ENCODE results near the gene IKZF3. TPM values are rescaled to one million over a fixed set of nuclear protein-coding genes. Genes with fewer than 3 reads are reported as not detected.

Gene IKZF3
- polyA plus RNA-seq, 1 of the 3 experiments (the other 2 are of a cell fraction) = not detected

DNA sequence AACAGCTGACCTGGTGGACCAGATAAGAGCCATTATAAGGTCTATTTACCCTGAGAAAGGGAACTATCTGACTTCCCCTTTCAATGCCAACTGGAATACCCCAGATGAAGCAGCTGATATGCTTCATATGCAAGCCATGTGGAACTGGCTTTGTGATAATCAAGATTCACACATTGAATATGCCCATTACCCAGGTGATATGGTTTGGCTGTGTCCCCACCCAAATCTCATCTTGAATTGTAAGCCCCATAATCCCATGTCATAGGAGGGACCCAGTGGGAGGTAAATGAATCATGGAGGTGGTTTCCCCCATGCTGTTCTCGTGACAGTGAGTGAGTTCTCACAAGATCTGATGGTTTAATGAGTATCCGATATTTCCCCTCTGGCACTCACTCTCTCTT is 42.1 kb downstream of the IKZF3 start:
- Histone ChIP-seq H3K27ac (ENCODE audit: low read depth in 2 of 2, low read length in 1 of 2) (no peak overlapping the region), H3K36me3 (replicated peaks in 1 of 2; ENCODE audit: control insufficient read depth in 1 of 2, insufficient read depth in 2 of 2, low read length in 1 of 2) (no peaks in the 10 kb centered on the region), H3K4me2 (no peak overlapping the region), H3K9me3 (no peaks in the 10 kb centered on the region), H3K79me2 (ENCODE audit: insufficient read depth) (no peaks in the 10 kb centered on the region), H3K9me2 (no peaks in the 10 kb centered on the region), H2AFZ (ENCODE audit: low read depth) (no peak overlapping the region), H3K27me3 (ENCODE audit: insufficient read depth) (no peaks in the 10 kb centered on the region; the same call in 1 of the 2 replicates), H3K4me3 (ENCODE audit: low read depth in 2 of 2, low read length in 1 of 2) (no peak overlapping the region), H4K20me1 (ENCODE audit: insufficient read depth) (no peaks in the 10 kb centered on the region), H3K9ac (no peak overlapping the region), H3K4me1 (ENCODE audit: control insufficient read depth in 1 of 2, insufficient read depth in 2 of 2, low read depth in 1 of 2, low read length in 1 of 2) (no peaks in the 10 kb centered on the region), H3F3A (replicated peaks; ENCODE audit: insufficient read depth) (no peaks in the 10 kb centered on the region)
- no peak for DNase-seq
- TF ChIP-seq ELF1 (IDR thresholded peaks at IDR 0.05) (no peak), NFIC (IDR thresholded peaks at IDR 0.05; ENCODE audit: borderline replicate concordance) (no peak), CHD2 (IDR thresholded peaks at IDR 0.05; ENCODE audit: low read length, partially characterized antibody) (no peak), SMC3 (IDR thresholded peaks at IDR 0.05; ENCODE audit: low read depth, low read length) (no peak), YY1 (IDR thresholded peaks at IDR 0.05; ENCODE audit: low read depth) (no peak), MEF2A (IDR thresholded peaks at IDR 0.05; ENCODE audit: borderline replicate concordance, low read depth) (no peak), SIN3A (IDR thresholded peaks at IDR 0.05; ENCODE audit: borderline replicate concordance, low read depth, low read length) (no peak), RCOR1 (IDR thresholded peaks at IDR 0.05; ENCODE audit: low read length) (no peak), TEAD4 (IDR thresholded peaks at IDR 0.05; ENCODE audit: borderline replicate concordance, insufficient read depth) (no peak), FOXM1 (IDR thresholded peaks at IDR 0.05; ENCODE audit: low read depth) (no peak), TCF12 (IDR thresholded peaks at IDR 0.05) (no peak), RAD21 (IDR thresholded peaks at IDR 0.05; ENCODE audit: low read length) (no peak), JUND (IDR thresholded peaks at IDR 0.05) (no peak), TAF1 (IDR thresholded peaks at IDR 0.05; ENCODE audit: borderline replicate concordance, low read depth, low read length) (no peak), FOSL2 (IDR thresholded peaks at IDR 0.05; ENCODE audit: borderline replicate concordance, low read depth) (no peak)
- TF ChIP-seq, protein P1, sequence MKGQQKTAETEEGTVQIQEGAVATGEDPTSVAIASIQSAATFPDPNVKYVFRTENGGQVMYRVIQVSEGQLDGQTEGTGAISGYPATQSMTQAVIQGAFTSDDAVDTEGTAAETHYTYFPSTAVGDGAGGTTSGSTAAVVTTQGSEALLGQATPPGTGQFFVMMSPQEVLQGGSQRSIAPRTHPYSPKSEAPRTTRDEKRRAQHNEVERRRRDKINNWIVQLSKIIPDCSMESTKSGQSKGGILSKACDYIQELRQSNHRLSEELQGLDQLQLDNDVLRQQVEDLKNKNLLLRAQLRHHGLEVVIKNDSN (IDR thresholded peaks at IDR 0.05; ENCODE audit: borderline replicate concordance, low read depth) = no peak
- TF ChIP-seq, protein P2, sequence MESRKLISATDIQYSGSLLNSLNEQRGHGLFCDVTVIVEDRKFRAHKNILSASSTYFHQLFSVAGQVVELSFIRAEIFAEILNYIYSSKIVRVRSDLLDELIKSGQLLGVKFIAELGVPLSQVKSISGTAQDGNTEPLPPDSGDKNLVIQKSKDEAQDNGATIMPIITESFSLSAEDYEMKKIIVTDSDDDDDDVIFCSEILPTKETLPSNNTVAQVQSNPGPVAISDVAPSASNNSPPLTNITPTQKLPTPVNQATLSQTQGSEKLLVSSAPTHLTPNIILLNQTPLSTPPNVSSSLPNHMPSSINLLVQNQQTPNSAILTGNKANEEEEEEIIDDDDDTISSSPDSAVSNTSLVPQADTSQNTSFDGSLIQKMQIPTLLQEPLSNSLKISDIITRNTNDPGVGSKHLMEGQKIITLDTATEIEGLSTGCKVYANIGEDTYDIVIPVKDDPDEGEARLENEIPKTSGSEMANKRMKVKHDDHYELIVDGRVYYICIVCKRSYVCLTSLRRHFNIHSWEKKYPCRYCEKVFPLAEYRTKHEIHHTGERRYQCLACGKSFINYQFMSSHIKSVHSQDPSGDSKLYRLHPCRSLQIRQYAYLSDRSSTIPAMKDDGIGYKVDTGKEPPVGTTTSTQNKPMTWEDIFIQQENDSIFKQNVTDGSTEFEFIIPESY (IDR thresholded peaks at IDR 0.05; ENCODE audit: borderline replicate concordance, low read depth) = no peak
- TF ChIP-seq, protein P3, sequence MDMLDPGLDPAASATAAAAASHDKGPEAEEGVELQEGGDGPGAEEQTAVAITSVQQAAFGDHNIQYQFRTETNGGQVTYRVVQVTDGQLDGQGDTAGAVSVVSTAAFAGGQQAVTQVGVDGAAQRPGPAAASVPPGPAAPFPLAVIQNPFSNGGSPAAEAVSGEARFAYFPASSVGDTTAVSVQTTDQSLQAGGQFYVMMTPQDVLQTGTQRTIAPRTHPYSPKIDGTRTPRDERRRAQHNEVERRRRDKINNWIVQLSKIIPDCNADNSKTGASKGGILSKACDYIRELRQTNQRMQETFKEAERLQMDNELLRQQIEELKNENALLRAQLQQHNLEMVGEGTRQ (IDR thresholded peaks at IDR 0.05; ENCODE audit: borderline replicate concordance, low read depth, low read length) = no peak
- TF ChIP-seq, protein P4, sequence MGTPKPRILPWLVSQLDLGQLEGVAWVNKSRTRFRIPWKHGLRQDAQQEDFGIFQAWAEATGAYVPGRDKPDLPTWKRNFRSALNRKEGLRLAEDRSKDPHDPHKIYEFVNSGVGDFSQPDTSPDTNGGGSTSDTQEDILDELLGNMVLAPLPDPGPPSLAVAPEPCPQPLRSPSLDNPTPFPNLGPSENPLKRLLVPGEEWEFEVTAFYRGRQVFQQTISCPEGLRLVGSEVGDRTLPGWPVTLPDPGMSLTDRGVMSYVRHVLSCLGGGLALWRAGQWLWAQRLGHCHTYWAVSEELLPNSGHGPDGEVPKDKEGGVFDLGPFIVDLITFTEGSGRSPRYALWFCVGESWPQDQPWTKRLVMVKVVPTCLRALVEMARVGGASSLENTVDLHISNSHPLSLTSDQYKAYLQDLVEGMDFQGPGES (IDR thresholded peaks at IDR 0.05; ENCODE audit: low read depth, low read length) = no peak
- ChIA-PET CTCF (no interaction called here), POLR2A (no interaction called here)
- WGBS (ENCODE audit: low lambda C conversion rate) = 0% methylated on average over 2 of the region's 2 CpGs

All from SK-N-SH (cell line).